ENCODE measurements around the gene PGAP6. TPM values are rescaled to one million over a fixed set of nuclear protein-coding genes. Genes with fewer than 3 reads are reported as not detected.

The PGAP6 gene
- total RNA-seq, 2 donors from 2014 or later, result 104 to 115 TPM

DNA sequence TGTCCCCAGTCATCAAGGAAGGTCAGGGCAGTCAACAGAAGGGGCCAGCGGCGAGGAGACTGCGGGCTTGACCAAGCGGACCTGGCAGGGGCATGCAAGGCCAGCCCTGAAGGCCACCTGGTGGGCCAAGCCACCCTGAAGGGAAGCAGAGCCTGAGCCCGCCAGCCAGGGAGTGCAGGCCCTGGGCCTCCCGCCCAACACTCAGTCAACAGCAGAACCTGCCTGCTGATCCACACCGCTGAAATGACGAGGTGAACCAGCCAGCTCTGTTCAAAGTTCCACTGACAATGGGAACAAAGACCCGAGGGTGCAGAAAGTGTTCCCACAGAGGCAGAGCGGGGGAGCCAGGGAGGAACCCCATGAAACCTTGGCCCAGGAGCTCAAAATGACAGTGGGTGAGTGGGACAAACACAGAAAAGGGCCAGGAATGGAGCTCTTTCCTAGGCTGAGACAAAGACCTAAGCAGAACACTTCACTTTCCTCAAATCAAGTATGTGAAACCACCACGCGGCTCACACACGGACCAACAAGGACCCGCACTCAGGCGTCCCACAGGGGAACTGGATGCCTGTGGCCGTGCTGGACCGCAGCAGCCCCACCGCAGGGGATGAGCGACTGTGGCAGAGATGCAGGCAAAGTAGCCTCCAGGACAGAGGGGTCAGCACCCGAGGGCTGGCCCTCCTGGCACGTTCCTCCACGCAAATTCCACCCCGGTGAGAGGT, 41.2 kb downstream of the PGAP6 start:
- Histone ChIP-seq H3K4me3 (ENCODE audit: low read length) (no peak overlapping the region), H3K9ac (ENCODE audit: extremely low read depth, low read length, poor library complexity, severe bottlenecking) (no peak overlapping the region), H3K27ac (ENCODE audit: low read depth, low read length) (no peak overlapping the region), H3K36me3 (ENCODE audit: control insufficient read depth, insufficient read depth, low read length) (peaks cover 26% of the 10 kb centered on the region), H3K27me3 (ENCODE audit: control insufficient read depth, insufficient read depth, low read length, poor library complexity, severe bottlenecking) (no peaks in the 10 kb centered on the region), H3K4me1 (ENCODE audit: control insufficient read depth, insufficient read depth, low read length) (no peaks in the 10 kb centered on the region), H3K9me3 (ENCODE audit: control insufficient read depth, low read length) (peaks cover 13% of the 10 kb centered on the region)
- Mint-ChIP-seq H3K36me3 (ENCODE audit: low read depth) (peaks cover 40% of the 10 kb centered on the region), H3K27ac (no peak overlapping the region), H3K27me3 (ENCODE audit: insufficient read depth) (no peaks in the 10 kb centered on the region), H3K4me1 (peaks cover 7% of the 10 kb centered on the region), H3K4me3 (no peak overlapping the region), H3K9me3 (peaks cover 6% of the 10 kb centered on the region)
- TF ChIP-seq, protein P1, sequence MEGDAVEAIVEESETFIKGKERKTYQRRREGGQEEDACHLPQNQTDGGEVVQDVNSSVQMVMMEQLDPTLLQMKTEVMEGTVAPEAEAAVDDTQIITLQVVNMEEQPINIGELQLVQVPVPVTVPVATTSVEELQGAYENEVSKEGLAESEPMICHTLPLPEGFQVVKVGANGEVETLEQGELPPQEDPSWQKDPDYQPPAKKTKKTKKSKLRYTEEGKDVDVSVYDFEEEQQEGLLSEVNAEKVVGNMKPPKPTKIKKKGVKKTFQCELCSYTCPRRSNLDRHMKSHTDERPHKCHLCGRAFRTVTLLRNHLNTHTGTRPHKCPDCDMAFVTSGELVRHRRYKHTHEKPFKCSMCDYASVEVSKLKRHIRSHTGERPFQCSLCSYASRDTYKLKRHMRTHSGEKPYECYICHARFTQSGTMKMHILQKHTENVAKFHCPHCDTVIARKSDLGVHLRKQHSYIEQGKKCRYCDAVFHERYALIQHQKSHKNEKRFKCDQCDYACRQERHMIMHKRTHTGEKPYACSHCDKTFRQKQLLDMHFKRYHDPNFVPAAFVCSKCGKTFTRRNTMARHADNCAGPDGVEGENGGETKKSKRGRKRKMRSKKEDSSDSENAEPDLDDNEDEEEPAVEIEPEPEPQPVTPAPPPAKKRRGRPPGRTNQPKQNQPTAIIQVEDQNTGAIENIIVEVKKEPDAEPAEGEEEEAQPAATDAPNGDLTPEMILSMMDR (conservative IDR thresholded peaks at IDR 0.05), result no peak
- no peak for DNase-seq
- WGBS, 2 experiments (ENCODE audit: insufficient coverage in 1 of 2, insufficient read length in 1 of 2), result 95 to 97% methylated on average over 18 to 23 of the region's 23 CpGs

DNA sequence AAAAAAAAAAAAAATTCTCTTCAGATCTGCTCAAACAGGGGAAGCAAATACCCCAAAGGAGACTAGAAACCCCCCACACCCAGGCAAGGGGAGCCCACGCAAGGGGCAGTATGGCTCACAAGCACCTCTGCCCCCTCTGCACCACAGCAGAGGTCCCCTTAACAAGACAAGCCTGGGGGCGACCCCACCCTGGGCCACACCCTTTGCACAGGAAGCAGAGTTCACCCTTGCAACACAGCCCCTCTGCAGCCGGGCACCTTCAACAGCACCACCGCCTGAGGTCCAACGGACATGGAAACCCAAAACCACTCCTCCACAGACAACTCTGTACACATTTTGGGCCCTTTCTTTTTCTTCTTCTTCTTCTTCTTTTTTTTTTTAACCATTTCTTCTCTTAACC, 42.1 kb downstream of the PGAP6 start:
- peaks cover 18% of the 10 kb centered on the region for H3K36me3 ChIP-seq (ENCODE audit: control insufficient read depth, insufficient read depth, low read length)
- H3K27ac Mint-ChIP-seq, result no peak overlapping the region
- no peak overlapping the region for H3K4me3 Mint-ChIP-seq
- 93 to 100% methylated on average over 3 to 5 of the region's 5 CpGs for WGBS, 2 experiments (ENCODE audit: insufficient coverage in 1 of 2, insufficient read length in 1 of 2)
- no peak for DNase-seq
- no peak overlapping the region for H3K4me3 ChIP-seq (ENCODE audit: low read length)
- H3K9me3 ChIP-seq (ENCODE audit: control insufficient read depth, low read length), result peaks cover 10% of the 10 kb centered on the region
- H3K27me3 Mint-ChIP-seq (ENCODE audit: insufficient read depth), result no peaks in the 10 kb centered on the region
- H3K9ac ChIP-seq (ENCODE audit: extremely low read depth, low read length, poor library complexity, severe bottlenecking), result no peak overlapping the region
- peaks cover 33% of the 10 kb centered on the region for H3K36me3 Mint-ChIP-seq (ENCODE audit: low read depth)
- H3K4me1 ChIP-seq (ENCODE audit: control insufficient read depth, insufficient read depth, low read length), result no peaks in the 10 kb centered on the region
- H3K4me1 Mint-ChIP-seq, result peaks cover 7% of the 10 kb centered on the region
- TF ChIP-seq, protein P1 (conservative IDR thresholded peaks at IDR 0.05), result no peak
- H3K27ac ChIP-seq (ENCODE audit: low read depth, low read length), result no peak overlapping the region
- no peaks in the 10 kb centered on the region for H3K27me3 ChIP-seq (ENCODE audit: control insufficient read depth, insufficient read depth, low read length, poor library complexity, severe bottlenecking)
- H3K9me3 Mint-ChIP-seq, result peaks cover 6% of the 10 kb centered on the region

DNA sequence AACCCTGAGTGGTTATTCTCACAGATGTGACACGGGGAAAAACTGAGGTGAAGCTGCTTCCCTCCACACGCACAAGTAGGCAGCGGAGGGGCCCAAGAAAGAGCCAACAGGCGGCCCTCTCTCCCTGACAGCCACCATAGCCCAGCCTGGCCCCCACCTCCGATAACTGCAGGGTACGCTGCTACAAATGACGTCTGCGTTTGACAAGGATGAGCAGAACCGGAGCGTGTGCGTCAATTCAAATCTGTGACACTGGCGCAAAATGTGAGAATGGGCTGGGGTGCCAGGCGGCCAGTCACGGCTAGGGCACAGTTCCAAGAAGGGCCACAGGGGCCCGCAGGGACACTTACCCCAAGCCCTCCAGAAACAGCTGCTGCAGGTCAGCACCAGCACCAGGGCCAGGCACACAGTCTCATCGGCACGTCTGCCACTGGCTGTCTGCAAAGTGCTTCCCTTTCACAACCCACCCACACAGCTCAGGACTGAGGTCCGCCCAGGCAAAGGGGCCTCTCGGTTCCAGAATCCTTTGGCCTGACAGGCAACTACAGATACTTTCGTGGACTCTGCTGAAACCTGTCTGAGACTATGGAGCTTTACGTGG, 43.7 kb downstream of the PGAP6 start:
- no peak overlapping the region for H3K27ac Mint-ChIP-seq
- DNase-seq, result no peak
- H3K9ac ChIP-seq (ENCODE audit: extremely low read depth, low read length, poor library complexity, severe bottlenecking), result no peak overlapping the region
- H3K27me3 ChIP-seq (ENCODE audit: control insufficient read depth, insufficient read depth, low read length, poor library complexity, severe bottlenecking), result no peaks in the 10 kb centered on the region
- peaks cover 8% of the 10 kb centered on the region for H3K9me3 ChIP-seq (ENCODE audit: control insufficient read depth, low read length)
- WGBS, 2 experiments (ENCODE audit: insufficient coverage in 1 of 2, insufficient read length in 1 of 2), result 87 to 93% methylated on average over 20 to 21 of the region's 21 CpGs
- H3K27ac ChIP-seq (ENCODE audit: low read depth, low read length), result no peak overlapping the region
- TF ChIP-seq, protein P1 (conservative IDR thresholded peaks at IDR 0.05), result no peak
- H3K36me3 ChIP-seq (ENCODE audit: control insufficient read depth, insufficient read depth, low read length), result peaks cover 11% of the 10 kb centered on the region
- H3K4me3 Mint-ChIP-seq, result no peak overlapping the region
- peaks cover 7% of the 10 kb centered on the region for H3K4me1 Mint-ChIP-seq
- H3K27me3 Mint-ChIP-seq (ENCODE audit: insufficient read depth), result no peaks in the 10 kb centered on the region
- no peaks in the 10 kb centered on the region for H3K4me1 ChIP-seq (ENCODE audit: control insufficient read depth, insufficient read depth, low read length)
- no peak overlapping the region for H3K4me3 ChIP-seq (ENCODE audit: low read length)
- peaks cover 6% of the 10 kb centered on the region for H3K9me3 Mint-ChIP-seq
- peaks cover 24% of the 10 kb centered on the region for H3K36me3 Mint-ChIP-seq (ENCODE audit: low read depth)

All from endodermal cell (in vitro differentiated cells).